HG03097 (cell line): Measurements from ENCODE around the gene SCN5A.

Experiments
- ATAC-seq: cut with Tn5 transposase; IDR thresholded peaks from one replicate; pipeline ENCODE4 v1.9.1; 2021; ENCODE audit not compliant: unreplicated experiment, low FRiP score

SCN5A gene

DNA sequence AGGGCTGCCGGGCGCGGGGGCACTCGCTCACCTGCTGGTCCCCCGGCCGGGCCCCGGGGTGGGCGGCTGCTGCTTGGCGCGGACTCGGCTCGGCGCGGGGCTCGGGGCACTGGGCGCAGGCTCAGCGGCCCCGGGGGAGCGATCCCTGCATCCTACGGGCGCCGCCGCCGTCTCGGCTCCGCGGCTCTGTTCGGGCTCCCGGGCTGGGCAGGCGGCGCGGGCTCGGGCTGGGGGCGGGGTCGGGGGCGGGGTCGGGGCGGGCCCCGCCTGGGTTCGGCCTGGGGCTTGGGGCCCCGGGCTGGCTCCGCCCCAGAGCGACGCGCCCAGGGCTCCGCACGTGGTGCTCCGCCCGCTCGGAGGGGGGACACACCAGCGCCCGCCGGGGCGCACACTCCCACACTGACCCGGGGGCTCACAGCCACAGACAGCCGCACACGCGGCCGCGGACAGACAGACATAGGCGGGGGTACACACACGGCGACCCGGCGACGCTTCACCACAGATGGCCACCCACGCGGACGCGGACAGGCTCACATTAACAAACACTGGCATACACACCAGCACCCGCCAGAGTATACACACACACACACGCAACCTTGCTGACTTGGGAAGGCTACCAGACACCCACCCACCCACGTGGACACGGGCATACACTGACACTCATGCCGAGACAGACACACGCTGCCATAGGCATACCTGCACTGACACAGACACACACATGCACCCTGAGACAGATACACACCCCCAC lies at the start of gene SCN5A:
TSS of gene SCN5A (minus strand) at position 188 of the 748 bp plus-strand sequence. CDS start 16,380 bp downstream, outside the sequence.
- no peak for ATAC-seq

- no peak for ATAC-seq
Observed at GRCh38 chr3:38698760-38699159, 49.3 kb upstream of the SCN5A start.

DNA sequence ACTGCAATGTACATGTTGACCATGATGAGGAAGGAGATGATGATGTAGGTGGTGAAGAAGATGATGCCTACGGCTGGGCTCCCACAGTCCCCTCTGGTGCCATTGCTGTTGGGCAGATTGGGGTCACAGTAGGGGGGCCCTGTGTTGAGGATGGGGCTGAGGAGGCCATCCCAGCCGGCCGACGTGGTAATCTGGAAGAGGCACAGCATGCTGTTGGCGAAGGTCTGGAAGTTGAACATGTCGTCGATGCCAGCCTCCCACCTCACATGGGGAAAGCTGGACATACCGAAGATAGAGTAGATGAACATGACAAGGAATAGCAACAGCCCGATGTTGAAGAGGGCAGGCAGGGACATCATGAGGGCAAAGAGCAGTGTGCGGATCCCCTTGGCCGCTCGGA lies 48.6 kb upstream of the SCN5A start:
- no peak for ATAC-seq

GRCh38 chr3:38696034-38696433 lies 46.5 kb upstream of the SCN5A start:
- no peak for ATAC-seq

DNA sequence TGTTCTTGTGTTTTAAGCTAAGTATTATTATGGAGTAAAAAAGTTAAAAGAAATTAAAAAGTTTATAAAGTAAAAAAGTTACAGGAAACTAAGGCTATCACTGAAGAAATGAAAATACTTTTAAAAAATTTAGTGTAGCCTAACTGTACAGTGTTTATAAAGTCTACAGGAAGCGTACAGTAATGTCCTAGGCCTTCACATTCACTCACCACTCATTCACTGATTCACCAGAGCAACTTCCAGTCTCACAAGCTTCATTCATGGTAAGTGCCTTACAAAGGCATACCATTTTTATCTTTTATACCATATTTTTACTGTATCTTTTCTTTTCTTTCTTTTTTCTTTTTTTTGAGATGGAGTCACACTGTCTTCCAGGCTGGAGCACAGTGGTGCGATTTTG lies 40.7 kb upstream of the SCN5A start:
- ATAC-seq: no peak

DNA sequence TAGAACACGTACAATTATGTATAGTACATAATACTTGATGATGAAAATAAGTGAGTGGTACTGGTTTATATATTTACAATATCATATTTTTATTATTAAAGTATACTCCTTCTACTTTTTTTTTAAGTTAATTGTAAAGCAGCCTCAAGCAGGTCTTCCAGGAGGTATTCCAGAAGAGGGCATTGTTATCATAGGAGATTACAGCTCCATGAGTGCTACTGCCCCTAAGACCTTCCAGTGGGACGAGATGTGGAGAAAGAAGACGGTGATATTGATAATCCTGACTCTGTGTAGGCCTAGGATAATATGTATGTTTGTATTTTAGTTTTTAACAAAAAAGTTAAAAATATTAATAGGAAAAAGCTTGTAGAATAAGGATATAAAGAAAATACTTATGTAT lies 40.3 kb upstream of the SCN5A start:
- no peak for ATAC-seq

- no peak for ATAC-seq
Observed at GRCh38 chr3:38689346-38689745, 39.9 kb upstream of the SCN5A start.

- ATAC-seq: no peak
Observed at GRCh38 chr3:38687321-38687720, 37.8 kb upstream of the SCN5A start.

DNA sequence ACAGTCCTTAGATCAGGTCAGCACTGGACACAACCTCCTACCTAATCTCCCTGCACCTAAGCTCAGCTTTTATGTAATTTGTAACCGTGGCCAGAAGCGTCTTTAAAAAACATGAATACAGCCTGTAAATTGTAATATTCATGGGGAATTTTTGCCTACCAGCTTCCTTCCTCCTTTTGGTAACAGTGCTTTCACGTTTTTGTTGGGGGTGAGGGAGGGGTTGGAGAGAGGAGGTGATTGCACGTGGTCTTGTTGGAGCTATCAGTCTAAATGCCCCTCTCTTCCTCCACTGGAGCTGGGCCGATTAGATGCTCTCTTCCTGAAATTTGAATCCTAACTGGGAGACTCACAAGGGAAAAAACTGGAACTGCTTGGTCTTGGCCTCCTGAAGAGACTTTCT lies 35.1 kb upstream of the SCN5A start:
- ATAC-seq: no peak

GRCh38 chr3:38669668-38670067 lies 20.2 kb upstream of the SCN5A start:
- ATAC-seq: no peak

GRCh38 chr3:38662544-38662943 lies 13.1 kb upstream of the SCN5A start:
- no peak for ATAC-seq

- ATAC-seq: no peak
Observed at GRCh38 chr3:38658841-38659240, 9.4 kb upstream of the SCN5A start.

DNA sequence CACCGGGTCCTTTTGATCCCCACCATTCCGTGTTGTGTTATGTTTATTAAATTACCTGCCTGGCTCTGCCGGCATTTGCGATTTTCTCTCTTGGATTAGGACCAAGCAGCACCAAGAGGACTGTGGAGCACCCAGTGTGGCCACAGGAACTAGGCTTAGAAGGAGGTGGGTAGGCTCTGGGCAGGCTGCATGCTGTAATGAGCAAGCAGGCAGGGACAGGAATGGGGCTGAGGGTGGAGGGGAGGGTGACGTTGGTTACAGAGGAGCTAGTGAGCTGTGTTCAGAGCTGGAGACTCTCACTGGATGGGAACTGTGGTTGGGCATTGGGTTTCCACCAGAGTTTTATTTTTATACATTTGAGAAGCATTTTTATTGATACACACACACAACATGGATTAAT lies 7.9 kb upstream of the SCN5A start:
- ATAC-seq: no peak

DNA sequence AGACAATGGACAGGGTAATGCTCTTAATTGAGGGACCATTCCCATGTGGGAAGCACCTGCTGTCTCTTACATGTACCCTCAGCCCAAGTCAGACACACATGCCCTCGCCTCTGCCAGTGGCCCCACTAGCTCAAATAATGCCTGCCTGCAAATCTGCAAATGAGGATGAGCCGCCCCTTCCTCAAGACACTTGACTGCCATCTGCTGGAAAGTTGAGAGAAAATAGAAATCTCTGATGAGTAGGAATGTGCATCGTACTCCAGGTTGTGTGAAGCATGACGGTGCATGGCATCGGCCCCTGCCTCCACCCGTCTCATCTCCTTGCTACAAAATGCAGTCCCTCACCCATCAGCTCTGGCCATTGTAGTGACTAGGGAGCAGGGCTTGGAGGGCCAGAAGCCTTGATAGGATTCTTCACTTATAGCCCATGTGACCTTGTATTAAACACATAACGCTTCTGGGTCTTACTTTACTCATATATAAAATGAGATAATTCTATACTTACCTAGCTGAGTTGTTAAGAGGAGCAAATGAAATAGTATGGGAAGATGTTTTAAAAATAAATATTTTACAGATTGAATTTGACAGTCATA lies 6.3 kb upstream of the SCN5A start:
- ATAC-seq: no peak

DNA sequence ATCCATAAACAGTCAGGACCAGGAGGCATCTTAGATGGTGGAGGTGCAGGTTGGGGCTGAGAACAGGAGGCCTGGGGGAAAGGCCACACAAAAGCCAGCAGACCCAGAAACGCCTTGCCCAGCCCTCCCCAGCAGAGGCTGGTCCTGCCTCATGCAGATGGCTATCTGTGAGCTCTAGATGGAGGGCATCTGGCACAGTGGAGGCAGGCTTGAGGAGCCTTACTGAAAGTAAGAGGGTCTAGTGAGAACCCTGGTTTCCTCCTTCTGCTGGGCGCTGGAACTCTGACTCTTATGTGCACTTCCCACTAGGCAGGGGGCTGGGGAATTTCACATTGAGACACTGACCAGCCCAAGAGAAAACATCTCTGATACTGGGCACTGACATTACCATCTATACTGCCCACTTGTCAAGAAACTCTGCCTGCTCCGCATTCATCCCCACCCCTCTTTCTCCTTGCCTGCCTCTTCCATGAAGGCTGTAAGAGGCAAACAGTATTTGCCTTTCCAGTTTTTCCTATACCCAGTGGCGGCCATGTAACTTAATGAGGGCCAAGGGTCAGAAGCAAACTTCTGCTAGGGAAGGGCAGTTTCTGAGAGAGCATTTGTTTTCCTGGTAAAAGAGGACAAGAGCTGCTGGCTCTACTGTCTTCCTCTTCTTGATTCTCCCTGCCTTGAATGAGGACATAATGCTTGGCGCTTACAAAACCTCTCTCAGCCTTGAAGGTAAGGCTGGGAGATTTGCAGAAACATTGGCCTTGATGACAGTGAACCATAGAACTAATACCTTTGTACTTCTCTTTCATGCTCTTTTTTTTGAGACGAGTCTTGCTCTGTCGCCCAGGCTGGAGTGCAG lies 4.4 kb upstream of the SCN5A start:
- no peak for ATAC-seq

GRCh38 chr3:38652934-38653333 lies 3.4 kb upstream of the SCN5A start:
- ATAC-seq: no peak

DNA sequence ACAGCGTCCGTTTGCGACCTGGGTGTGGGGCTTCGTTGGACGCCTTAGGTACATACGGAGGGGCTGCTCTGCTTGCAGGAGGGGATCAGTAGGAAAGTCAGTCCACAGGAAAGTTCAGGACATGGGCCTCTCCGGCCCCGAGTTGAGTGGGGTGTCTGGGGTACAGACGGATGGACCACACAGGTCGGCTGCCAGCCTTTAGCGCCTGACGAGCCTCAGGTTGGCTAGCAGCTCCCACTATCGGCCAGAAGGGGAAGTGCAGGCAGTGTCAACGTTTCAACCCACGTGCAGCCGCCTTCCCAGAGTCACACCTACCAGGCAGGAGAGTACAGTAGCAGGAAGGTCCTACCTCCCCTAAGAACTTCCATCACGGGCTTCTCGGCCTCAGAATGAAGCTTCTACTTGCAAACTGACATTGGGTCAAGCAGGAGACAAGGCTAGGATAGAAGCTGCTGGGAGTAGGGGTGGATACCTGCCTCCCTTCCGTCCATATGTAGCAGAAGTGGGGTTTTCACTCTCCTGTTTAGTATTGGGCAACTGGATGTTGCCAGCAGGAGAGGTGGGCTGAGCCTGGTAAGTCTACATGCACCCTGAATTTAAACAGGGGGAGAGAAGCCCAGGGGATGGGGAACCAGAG lies 1.8 kb upstream of the SCN5A start:
- no peak for ATAC-seq

GRCh38 chr3:38650248-38650951 lies 913 bp upstream of the SCN5A start:
- no peak for ATAC-seq

- ATAC-seq: no peak
Observed at GRCh38 chr3:38648659-38649499, 608 bp downstream of the SCN5A start.
